NCI-H146 treated with DMSO at 0.1 percent for 48 hours (cell line): Measurements from ENCODE around the gene CYTH1.

Source experiments
- DNase-seq: peaks from one replicate; lab custom pipeline; 2025; ENCODE audit not compliant: unreplicated experiment; lab: John Stamatoyannopoulos, UW

The CYTH1 gene

DNA sequence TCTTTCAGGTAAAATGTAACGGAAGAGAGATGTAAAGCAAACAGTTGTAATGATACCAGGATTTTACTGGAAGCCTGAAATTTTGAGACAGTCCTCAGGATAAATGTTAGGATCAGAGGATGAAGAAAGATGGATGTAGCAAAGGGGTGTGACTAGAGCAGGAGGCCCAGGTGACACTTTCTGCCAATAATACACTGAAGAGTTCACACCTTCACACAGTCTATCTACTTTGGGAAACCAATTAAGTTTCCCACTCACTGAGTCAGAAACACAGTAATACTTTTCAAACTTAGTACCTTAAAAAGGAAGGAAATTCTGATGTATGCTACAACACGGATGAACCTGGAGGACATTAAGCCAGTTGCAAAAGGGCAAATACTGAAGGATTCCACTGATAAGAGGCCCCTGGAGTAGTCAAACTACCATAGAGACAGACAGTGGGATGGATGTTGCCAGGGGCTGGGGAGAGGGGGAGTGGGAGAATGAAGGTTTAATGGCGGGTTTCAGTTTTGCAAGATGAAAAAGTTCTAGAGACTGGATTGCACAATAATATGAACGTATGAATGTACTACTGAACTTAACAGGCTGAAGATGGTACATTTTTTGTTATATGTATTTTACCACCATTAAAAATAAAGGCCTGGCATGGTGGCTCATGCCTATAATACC lies 62.3 kb downstream of the CYTH1 start:
- no peak for DNase-seq

DNA sequence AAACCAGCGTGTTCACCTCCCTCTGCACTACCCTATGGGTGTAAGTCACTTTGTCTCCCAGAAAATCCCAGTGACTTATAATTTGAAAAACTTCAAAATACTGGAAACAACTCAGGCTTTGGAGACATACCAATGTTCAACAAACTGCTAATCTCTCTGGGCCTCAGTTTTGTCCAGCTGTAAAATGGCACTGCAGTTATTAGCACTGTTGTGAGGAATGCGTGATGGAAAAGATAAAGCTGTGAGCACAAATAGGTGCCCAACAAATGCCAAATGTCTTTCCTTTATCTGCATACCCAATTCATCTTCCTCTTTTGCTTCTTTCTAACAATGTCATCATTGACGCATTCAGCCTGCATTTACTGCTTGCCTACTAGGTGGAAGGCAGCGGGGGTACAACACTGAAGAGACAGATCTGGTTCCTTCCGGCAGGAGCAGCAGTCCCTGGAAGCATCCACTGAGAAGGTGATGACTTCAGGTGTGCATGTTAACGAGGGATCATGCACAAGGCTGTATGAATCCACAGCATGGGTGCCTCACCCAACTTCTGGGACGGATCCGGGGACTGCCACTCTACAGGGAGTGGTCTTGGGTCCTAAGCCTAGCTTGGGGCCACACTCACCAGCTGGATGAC lies 63.4 kb downstream of the CYTH1 start:
- DNase-seq, result no peak

DNA sequence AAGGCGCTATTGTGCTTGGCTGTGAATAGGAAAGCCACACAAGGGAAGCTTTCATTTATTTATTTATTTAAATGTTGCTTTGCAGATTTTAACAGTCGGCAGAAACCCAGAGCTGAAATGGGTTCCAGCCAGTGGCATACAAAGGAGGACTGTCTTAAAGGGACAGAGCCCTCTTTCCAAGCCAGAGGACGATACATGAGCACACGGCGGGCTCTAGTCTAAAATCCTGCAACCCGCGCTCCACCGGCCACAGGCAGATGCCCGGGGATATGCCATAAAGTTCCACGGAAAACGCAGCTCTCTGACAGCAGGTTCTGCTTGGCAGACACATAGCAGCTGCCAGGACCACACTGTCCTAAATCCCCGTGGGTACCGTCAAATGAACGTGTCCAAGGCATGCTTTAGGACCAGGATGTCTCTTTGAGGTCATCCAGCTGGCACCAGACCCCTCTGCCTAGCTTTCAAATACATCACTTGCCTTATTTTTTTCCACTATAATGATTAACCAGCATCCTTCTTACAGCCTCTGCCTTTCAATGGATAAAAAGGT lies 64.6 kb downstream of the CYTH1 start:
- peak; percentile 43 for DNase-seq

DNA sequence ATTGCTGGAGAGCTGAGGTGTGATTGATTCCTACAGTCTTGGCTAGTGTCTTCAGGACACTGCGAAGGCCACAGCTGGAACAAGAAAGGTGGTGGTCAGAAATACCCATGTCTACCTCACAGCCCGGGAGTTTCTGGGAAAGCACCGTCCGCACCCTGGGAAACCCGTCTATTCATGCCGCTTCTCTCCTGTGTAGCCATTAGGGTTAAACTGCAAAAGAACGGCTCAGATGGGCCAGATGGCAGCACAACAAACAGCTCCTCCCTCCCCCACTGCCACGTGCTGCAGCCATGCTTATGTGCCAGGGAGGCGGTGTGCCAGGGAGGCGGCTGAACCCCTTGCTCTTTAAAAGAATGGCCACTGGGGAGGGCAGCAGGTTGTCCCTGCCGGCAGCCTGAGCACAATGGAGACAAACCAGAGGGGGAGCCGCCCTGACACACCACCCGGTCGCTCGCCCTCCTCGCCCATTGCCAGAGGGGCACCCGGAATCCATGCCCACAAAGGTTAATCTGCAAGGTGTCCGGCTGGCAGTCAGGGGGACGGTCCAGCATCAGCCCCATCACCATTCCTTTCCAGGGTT lies 65.2 kb downstream of the CYTH1 start:
- peak; percentile 18 for DNase-seq

DNA sequence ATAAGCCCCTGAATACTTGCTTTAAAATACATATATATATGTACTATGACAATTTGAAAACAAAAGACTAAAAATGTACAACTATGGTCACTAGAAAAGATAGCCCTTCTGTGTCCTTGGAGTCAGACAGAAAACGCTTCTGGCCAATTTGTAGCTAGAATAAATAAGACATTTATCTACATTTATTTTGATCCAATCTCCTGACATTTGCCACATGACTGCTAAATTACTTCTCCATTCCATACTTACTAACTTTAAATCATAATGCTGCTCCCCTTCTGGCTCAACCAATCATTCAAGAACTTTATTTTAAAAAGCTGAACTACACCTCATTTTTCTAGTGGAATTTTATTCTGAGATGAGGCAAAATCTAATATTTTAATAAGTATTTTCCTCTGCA lies 65.8 kb downstream of the CYTH1 start:
- no peak for DNase-seq

DNA sequence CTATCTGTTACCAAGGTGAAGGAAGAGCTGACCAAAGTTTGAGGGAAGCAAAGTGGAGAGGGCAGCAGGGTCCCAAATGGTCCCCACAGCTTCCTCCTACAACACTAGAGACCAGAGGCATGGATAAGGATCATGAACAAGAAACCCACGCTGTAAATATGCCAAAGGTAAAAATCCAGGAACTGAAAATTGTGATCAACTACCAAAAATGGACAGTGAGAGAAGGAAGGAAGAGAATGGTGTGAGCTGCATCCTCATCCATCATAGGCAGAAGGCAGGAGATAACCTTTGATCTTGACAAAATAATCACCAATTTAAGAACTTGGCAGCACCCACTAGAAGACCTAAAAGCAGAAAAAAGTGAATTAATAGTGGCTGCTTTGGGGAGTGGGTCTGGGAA lies 66.2 kb downstream of the CYTH1 start:
- DNase-seq, result no peak

DNA sequence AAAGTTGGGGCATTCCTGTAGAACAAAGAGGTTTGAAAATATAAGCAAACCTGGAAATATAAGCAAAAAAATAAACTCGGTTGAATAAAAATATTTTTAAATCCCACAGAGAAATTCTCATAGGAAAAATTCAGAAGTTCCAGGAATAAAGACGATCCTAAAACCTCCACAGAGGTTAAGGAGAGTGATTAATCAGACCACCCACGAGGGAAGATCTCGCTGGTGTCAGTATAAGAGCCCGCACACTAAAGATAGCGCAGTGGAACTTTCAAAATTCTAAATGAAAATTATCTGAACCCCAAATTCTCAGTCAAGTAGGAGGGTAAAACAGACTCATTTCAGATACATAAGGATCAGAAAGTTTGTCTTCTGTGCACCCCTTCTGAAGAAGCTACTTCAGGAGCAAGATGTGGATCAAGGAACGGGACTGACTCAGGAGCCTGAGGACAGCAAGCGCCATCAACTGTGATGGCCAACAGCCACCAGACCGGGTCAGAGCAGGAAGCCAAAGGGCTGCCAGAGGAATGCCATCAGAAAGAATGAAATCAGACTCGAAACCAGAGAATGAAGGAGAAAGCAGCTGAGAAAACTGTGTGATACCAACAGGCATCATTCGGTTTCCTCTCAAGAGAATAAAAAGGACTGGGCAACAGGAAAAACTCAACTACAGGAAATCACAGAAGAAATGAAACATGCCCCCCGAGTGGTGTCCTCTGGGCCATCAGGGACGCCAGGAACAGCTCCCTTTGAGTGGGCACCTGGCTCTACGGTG lies 66.9 kb downstream of the CYTH1 start:
- no peak for DNase-seq

DNA sequence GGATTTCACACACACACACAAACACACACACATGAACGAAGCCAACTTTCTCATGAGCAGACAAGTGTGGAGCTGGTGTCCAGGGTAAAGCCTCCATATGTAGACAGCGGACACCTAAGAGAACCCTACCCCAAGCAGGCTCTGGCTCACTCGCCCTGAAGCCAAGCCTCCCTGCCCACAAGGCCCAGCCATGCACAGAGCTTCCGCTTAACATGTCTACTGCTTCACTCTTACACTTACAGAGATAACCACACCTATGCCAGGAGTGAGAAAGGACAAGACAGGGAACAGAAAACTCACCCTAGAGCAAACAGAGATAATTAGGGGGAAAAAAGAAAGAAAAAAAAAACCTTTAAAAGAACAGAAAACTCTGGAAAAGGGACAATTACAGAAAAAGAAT lies 67.5 kb downstream of the CYTH1 start:
- no peak for DNase-seq

DNA sequence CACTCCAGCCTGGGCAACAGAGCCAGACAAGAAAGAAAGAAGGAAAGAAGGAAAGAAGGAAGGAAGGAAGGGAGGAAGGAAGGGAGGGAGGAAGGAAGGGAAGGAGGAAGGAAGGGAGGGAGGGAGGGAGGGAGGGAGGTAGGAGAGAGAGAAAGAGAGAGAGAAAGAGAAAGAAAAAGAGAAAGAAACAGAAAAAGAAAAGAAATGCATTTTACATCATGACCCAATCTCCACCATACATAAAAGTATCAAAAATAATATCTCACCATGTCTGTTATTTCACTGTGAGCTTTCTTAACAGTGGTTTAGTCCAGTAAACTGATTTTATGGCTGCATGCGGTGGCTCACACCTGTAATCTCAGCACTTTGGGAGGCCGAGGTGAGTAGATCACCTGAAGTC lies 70.0 kb downstream of the CYTH1 start:
- DNase-seq, result no peak

DNA sequence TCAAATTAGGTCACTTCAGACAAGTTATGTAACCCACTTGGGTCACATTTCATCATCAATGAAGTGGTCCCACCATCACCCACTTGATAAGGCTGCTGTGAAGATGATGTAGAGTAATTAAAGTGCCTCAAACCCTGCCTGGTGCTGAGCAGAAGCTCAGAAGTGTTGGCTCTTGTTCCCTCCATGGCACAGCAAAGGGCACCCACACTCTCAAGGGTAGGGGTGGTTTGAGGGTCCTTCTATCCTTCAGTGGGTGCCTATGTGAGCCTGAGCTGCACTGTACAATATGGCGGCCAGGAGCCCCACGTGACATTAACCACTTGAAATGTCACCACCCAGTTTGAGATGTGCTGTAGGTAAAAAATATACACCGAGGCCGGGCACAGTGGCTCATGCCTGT lies 71.5 kb downstream of the CYTH1 start:
- no peak for DNase-seq

DNA sequence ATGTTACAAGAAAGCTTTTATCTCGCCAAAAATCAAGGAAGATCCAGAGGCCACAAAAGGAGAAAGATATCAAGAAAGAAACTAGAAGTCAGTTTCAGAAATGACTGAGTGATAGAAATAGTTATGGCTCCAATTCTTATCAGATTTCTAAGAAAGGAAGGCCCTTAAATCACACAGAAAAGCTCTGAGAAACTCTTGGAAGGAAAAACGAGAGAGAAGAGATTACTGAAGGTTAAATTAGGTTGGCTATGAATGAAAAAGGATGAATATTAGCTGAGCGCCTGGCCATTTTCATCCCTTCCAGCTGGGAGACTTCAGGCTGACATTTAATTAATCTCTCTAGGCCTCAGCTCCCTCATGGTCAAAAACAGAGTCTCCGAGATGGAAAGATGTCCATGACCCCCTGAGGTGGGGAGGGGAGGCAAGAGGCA lies 72.3 kb downstream of the CYTH1 start:
- DNase-seq, result no peak

DNA sequence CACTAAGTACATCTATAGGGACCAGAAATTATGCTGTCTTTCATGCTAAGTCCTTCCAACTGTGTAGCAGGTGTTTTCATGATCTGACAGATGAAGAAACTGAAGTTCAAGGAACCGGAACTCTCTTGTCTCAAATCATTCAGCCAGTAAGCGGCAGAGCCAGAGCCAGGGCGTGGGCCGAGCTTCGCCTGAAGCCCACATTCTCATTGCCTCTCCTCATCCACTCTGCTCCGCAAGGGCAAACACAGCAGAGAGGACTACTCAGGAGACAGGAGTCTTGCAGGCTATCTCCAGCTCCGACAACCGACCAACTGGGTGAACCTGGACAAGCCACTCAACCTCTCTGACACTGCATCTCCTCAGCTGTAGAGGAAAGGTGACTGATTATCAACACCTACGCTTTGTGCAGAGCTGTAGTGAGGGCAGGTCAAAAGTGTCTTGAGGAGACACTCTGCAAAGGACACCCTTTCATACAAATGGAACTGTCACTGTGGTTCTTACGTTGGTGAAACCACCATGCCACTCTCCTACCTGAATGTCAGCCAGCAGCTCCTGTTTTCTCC lies 72.9 kb downstream of the CYTH1 start:
- DNase-seq, result no peak

DNA sequence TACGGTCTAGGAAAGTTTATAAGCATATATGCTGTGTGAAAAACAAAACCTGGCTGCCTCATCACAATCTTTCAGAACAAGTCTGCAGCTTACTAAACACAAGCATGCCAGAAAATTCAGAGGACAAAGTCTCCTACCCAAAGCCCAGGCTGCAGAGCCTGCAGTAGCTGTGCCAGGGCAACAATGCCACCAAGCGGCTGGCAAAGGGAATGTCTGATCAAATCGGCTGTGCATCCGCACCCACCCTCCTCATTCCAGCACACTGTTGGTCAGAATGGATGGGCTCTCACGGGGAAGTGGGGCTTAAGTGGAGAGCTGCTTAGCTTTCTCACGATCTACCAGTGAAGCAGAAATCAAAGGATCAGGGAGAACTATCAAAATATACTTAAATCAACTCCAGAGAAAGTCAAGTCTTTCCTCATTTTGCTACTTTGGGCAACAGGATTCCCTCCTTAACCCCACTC lies 73.5 kb downstream of the CYTH1 start:
- peak; percentile 40 for DNase-seq

DNA sequence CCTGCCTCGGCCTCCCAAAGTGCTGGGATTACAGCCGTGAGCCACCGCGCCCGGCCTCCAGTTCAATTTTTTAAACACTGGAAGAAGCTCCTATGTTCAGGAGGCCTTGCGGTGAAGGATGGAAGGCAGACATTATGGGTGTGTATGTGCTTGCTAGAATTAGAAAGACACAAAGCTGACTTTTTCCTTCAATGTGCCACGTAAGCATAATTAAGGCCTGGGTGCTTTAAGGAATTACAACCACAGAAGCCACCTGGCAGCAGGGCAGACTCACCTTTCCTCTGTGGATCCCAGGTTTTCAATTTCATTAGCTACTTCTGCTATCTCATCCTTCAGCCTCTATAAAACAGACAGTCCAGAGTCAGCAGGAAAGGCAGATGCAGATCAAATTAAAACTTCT lies 74.2 kb downstream of the CYTH1 start:
- DNase-seq, result no peak

DNA sequence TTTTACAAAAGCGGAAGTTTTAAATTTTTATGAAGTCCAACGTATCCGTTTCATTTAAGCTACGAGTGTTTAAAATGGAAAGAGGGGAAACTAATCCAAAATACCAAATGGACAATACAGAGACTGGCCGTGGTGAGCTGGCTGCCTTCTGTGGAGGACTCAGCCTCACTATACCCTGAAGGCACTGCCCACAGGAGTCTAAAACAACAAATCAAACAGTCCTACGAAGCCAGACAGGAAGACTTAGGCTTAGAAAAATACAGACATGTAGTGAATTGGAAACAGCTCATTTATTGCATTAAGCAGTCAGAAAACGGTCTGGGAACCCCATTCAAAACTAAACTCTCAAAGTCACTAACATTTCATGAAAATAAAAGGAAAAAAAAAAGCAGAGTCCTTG lies 75.1 kb downstream of the CYTH1 start:
- DNase-seq, result no peak

DNA sequence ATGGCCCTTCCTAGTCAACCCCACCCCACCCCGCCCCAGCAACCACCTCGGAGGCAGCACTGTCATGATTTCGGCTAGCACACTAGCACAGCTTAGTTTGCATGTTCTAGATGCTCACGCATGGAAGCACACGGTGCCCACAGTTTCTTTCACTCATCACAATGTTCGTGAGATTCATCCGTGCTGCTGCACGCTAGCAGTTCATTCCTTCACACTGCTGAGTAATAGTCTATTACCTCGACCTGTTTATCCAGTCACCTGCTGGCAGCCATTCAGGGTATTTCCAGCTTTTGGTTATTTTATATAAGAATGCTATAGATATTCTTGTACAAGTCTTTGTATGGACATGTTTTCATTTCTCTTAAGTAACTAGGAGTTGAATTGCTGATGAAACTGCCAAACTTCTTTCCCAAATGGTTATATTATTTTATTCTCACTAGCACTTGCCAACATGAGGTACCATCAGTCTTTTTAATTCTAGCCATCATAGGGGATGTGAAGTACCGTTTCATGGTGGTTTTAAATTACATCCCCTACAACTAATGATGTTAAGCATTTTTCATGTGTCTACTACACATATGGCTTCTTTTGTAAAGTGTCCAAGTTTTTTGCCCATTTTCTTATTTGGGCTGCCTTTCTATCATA lies 75.7 kb downstream of the CYTH1 start:
- no peak for DNase-seq

DNA sequence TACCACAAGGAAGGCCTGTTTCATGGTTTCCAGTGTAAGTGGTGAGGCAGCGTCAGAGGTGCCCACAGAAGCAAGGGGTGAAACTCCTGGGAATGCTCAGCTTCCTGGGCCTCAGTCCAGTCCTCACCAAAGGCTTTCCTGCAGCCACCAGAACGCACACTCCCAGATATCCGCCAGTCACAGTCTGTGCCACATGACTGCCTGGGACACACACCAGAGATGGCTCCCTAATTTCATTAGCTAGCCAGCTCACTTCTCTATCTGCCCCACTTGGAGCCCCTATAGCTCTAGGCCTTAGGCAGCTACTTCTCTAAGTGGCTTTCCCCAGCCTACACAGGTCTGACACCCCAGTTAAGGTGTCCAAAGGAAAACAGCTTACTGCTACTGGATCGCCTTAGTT lies 77.0 kb downstream of the CYTH1 start:
- DNase-seq, result no peak

DNA sequence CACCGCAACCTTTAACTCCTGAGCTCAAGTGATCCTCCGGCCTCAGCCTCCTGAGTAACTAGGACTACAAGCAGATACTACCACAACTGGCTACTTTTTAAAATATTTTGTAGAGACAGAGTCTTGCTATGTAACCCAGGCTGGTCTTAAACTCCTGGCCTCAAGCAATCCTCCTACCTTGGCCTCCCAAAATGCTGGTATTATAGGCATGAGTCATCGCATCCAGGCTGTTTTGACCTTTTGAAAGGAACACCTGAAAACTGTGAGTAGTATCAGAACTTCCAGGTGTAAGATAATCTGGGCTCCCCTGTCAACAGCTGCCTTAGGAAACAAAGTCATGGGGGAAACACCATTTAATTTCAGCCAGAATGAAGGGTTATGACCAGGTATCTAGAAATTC lies 77.5 kb downstream of the CYTH1 start:
- no peak for DNase-seq

DNA sequence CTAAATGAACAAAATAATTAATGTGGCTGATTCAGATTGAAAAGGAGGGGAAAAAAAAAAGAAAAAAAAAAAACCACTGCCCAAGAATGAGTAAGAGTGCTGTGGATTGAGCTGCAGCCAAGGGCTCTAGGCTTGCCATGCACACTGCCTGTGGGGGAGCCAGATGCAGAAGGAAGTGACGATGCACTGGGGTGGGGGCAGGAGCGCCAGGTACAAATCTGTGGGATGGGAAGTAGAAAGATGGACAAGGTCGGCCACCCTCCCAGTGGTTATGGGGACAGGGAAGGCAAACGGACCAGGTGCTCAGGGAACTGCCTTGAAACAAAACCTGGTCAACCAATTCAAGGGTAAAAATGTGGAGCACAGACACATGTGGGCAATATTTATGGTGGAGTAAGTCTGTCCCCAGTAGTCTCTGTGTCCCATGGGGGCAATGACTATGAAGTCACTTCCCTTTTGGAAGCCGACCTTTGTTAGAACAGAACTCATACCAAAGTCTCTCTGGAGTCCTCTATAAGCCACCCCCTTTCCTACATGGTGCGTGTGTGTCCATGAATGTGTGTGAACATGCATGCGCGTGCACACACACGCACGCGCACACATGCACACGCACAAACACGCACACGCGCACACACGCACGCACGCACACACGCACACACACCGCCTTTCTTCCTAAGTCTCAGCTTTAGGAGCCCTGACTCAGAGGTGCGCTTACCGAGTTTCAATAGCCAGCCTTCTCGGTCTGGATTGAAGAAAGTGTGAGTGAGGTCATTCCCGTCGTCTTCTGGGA lies 84.3 kb downstream of the CYTH1 start:
- DNase-seq, result no peak

DNA sequence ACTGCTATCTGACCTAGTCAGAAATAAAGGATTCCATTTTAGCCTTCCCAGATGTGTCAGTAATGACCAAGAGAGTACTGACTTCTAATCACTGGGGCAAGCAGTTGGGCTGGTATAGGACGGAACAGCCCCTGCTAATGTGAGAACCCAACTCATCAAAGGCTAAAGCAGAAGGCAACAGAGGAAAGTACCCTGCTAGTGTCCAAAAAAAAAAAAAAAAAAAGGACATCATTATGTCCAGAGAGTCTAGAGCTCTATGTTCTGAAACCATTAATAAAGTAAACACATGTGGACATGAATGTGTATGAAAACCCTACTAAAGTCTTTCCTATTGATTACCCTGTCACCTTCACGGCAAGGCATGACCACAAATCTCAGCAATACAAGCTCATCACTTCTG lies 85.0 kb downstream of the CYTH1 start:
- DNase-seq, result no peak
